IMR-90 (cell line): ENCODE results near the gene LDAH.

Experiments
- BHLHE40 ChIP-seq: fragments of 150-350 bp; IDR thresholded peaks from 2 replicates; pipeline ENCODE4 v1.6.1; 2016; ENCODE audit warnings: mild to moderate bottlenecking, low read depth, low read length
- CEBPB ChIP-seq: IDR thresholded peaks from 2 replicates; pipeline ENCODE4 v1.6.1; 2012; ENCODE audit warnings: low read depth, low read length, improper control_type of control experiment
- CHD1 ChIP-seq: IDR thresholded peaks from 2 replicates; pipeline ENCODE4 v1.6.1; 2012; ENCODE audit warnings: low read depth, low read length, improper control_type of control experiment
- CTCF ChIP-seq: conservative IDR thresholded peaks from 2 replicates; pipeline ENCODE4 v1.5.1; 2012; ENCODE audit warnings: mild to moderate bottlenecking, low read depth, low read length, improper control_type of control experiment
- POLR2A ChIP-seq: IDR thresholded peaks from 2 replicates; pipeline ENCODE4 v1.6.1; 2012; ENCODE audit warnings: mild to moderate bottlenecking, low read depth, low read length
- RCOR1 ChIP-seq: IDR thresholded peaks from 2 replicates; pipeline ENCODE4 v1.6.1; 2012; ENCODE audit warnings: mild to moderate bottlenecking, low read length, improper control_type of control experiment; ENCODE audit not compliant: insufficient replicate concordance
- SMC3 ChIP-seq: fragments of 150-350 bp; IDR thresholded peaks from 2 replicates; pipeline ENCODE4 v1.6.1; 2016; ENCODE audit warnings: low read depth, mild to moderate bottlenecking, antibody characterized with exemption, low read length, moderate library complexity
- USF2 ChIP-seq: fragments of 150-350 bp; IDR thresholded peaks from 2 replicates; pipeline ENCODE4 v1.6.1; 2017; ENCODE audit warnings: mild to moderate bottlenecking, antibody characterized with exemption, low read length, low read depth

DNA sequence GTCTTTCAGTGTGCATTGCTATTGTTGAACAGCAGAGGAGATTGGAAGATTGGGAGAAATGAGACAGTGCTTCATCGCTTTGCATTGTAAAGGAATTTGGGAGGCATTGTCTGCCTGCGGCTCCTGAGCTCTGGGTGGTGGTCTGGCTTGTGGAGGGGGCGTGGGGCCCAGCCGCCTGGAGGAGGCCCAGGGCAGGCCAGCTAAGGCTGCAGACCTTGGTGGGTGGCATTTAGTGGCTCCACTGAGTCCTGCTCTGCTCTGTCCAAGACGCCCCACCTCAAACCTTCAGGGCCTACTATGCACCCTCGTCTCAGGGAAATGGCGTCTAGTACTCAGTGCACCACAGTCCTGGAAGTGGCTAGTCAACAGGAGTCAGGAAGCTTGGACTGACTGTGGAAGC lies 166.3 kb downstream of the LDAH start:
- TF ChIP-seq CTCF (no peak), POLR2A (no peak), SMC3 (no peak), USF2 (no peak), RCOR1 (no peak), BHLHE40 (no peak), CHD1 (no peak), CEBPB (no peak)
